Nephron progenitor cell (in vitro differentiated cells): ENCODE data around the gene NDOR1.

Source experiments
- DNase-seq: peaks from one replicate; pipeline ENCODE4 v3.0.0; 2021
- H3K27ac Mint-ChIP-seq: 2 replicates; pipeline ENCODE4 v1.8.0; 2021; ENCODE audit warnings: mild to moderate bottlenecking, moderate library complexity, mixed read lengths
- H3K27me3 Mint-ChIP-seq: 2 replicates; pipeline ENCODE4 v1.8.0; 2021; ENCODE audit warnings: mild to moderate bottlenecking, low read depth, mixed read lengths; ENCODE audit not compliant: poor library complexity
- H3K36me3 Mint-ChIP-seq: 2 replicates; pipeline ENCODE4 v1.8.0; 2021; ENCODE audit warnings: low read depth, mixed read lengths
- H3K4me1 Mint-ChIP-seq: 2 replicates; pipeline ENCODE4 v1.8.0; 2021; ENCODE audit warnings: mixed read lengths
- H3K4me3 Mint-ChIP-seq: 2 replicates; pipeline ENCODE4 v1.8.0; 2021; ENCODE audit warnings: mild to moderate bottlenecking, moderate library complexity, mixed read lengths
- H3K9me3 Mint-ChIP-seq: 2 replicates; pipeline ENCODE4 v1.8.0; 2021; ENCODE audit warnings: mild to moderate bottlenecking, moderate library complexity, mixed read lengths
- CTCF ChIP-seq: fragments of 200-600 bp; sonication (generic); IDR thresholded peaks from 2 replicates; pipeline ENCODE4 v1.5.0; 2021; ENCODE audit warnings: antibody characterized with exemption

The NDOR1 gene

DNA sequence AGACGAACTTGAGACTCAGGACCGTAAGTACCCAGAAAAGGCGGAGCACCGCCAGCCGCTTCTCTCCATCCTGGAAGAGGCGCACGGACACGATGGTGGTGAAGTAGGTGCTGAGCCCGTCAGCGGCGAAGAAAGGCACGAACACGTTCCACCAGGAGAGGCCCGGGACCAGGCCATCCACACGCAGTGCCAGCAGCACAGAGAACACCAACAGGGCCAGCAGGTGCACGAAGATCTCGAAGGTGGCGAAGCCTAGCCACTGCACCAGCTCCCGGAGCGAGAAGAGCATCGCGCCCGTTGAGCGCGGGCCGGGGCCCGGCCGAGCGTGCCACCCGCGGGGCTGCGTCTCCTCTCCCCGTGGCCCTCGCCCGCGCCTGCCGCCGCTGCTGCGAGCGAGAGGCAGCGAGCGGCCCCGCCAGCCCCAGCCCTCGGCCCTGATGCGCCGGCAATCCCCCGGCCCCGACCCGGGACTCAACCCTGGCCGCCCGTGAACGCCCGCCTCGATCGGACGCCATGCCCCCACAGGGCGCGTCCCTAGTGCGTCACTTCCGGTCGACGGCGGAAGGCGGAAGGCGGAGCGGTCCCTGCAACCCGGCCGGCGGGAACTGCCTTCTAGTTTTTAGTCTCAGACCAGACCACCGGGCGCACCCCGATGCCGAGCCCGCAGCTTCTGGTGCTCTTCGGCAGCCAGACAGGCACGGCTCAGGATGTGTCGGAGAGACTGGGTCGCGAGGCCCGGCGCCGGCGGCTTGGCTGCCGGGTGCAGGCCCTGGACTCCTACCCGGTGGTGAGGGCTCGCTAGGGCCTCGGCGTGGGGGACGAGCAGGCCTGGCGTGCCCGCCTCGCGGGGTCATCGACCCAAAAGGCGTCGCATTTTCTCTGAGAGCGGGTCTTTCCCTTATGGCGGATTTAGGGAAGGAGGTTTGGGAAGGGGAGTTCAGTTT is at the start of gene NDOR1, which contains the start of gene TMEM203:
TSS of gene NDOR1 (plus strand) at position 575 of the 944 bp plus-strand sequence. CDS start at position 653, 78 bp downstream.
TSS of gene TMEM203 (minus strand) at position 523 of the 944 bp plus-strand sequence. CDS start at position 289, 234 bp downstream.
- no peak for TF ChIP-seq CTCF
- H3K27me3 Mint-ChIP-seq = no peaks in the 10 kb centered on the region
- no peaks in the 10 kb centered on the region for H3K9me3 Mint-ChIP-seq
- peak; percentile 98 for DNase-seq
- H3K27ac Mint-ChIP-seq = peak within 1 kb of the TSS; percentile 97
- peaks cover 10% of the 10 kb centered on the region for H3K36me3 Mint-ChIP-seq
- H3K4me1 Mint-ChIP-seq = peaks cover 55% of the 10 kb centered on the region
- H3K4me3 Mint-ChIP-seq = peak within 1 kb of the TSS; percentile 96

DNA sequence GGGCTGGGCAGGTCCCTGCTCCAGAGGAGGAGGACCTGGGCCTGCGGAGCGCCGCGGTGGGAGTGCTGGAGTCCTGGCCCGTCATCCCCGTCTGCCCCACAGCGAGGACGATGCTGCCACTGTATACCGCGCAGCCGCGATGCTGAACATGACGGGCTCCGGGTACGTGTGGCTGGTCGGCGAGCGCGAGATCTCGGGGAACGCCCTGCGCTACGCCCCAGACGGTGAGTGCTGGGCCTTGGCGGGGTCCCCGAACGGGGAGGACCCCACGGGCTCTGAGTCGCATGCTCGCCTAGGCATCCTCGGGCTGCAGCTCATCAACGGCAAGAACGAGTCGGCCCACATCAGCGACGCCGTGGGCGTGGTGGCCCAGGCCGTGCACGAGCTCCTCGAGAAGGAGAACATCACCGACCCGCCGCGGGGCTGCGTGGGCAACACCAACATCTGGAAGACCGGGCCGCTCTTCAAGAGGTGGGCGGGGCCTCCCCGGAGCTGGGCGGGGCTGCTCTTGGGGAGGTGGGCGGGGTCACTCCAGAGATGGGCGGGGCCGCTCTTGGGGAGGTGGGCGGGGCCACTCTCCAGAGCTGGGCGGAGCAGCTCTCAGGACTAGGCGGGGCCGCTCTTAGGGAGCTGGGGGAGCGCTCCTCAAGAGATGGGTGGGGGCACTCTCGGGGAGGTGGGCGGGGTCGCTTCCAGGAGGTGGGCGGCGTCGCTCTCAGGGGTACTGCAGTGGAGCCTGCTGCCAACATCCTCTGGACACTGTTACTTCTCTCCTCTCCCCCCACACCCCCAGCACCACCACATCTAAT is 48.7 kb upstream of the NDOR1 start:
- no peak for TF ChIP-seq CTCF
- peak; percentile 67 for DNase-seq
- Mint-ChIP-seq H3K4me1 (no peaks in the 10 kb centered on the region), H3K9me3 (peaks cover 6% of the 10 kb centered on the region), H3K27me3 (peaks cover 75% of the 10 kb centered on the region), H3K27ac (no peak overlapping the region), H3K36me3 (no peaks in the 10 kb centered on the region), H3K4me3 (no peak overlapping the region)

DNA sequence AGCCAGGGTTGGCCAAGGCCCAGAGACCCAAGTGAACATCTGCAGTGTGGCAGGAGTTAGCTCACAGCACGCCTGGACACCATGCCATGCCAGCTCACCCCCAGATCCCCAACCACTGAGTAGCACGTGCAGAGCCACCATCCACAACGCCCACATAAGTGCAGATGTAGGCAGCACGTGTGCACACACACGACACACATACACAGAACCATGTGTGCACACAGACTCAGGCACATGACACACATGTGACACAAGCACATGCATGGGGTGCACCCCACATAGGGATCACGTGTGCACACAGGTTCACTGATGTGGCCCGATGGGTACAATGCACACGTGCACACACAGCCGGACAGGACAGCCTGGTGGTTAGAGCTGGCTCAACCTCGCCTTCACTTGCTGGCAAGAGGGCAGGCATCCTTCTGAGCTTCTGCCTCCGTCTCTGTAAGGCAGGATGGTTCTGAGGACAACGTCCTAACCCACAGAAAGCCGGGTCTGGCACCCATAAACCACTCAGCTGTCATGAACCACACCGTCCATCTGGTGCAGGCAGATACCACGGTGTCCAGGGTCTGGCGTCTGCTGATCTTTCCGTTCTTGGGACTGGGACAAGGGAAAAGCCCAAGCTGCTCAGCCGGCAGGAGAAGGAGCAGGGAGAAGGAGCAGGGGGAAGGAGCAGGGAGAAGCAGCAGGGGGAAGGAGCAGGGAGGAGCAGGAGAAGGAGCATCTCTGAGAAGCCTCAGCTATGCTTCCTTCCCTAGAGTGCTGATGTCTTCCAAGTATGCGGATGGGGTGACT is 47.7 kb upstream of the NDOR1 start:
- no peaks in the 10 kb centered on the region for H3K9me3 Mint-ChIP-seq
- H3K36me3 Mint-ChIP-seq = no peaks in the 10 kb centered on the region
- H3K4me1 Mint-ChIP-seq = no peaks in the 10 kb centered on the region
- no peak overlapping the region for H3K4me3 Mint-ChIP-seq
- H3K27ac Mint-ChIP-seq = no peak overlapping the region
- TF ChIP-seq CTCF = no peak
- DNase-seq = no peak
- peaks cover 85% of the 10 kb centered on the region for H3K27me3 Mint-ChIP-seq

GRCh38 chr9:137158625-137159024 is 46.9 kb upstream of the NDOR1 start:
- Mint-ChIP-seq H3K27me3 (peaks cover 94% of the 10 kb centered on the region), H3K4me3 (no peak overlapping the region), H3K36me3 (no peaks in the 10 kb centered on the region), H3K27ac (no peak overlapping the region), H3K9me3 (no peaks in the 10 kb centered on the region), H3K4me1 (no peaks in the 10 kb centered on the region)
- no peak for TF ChIP-seq CTCF
- no peak for DNase-seq

DNA sequence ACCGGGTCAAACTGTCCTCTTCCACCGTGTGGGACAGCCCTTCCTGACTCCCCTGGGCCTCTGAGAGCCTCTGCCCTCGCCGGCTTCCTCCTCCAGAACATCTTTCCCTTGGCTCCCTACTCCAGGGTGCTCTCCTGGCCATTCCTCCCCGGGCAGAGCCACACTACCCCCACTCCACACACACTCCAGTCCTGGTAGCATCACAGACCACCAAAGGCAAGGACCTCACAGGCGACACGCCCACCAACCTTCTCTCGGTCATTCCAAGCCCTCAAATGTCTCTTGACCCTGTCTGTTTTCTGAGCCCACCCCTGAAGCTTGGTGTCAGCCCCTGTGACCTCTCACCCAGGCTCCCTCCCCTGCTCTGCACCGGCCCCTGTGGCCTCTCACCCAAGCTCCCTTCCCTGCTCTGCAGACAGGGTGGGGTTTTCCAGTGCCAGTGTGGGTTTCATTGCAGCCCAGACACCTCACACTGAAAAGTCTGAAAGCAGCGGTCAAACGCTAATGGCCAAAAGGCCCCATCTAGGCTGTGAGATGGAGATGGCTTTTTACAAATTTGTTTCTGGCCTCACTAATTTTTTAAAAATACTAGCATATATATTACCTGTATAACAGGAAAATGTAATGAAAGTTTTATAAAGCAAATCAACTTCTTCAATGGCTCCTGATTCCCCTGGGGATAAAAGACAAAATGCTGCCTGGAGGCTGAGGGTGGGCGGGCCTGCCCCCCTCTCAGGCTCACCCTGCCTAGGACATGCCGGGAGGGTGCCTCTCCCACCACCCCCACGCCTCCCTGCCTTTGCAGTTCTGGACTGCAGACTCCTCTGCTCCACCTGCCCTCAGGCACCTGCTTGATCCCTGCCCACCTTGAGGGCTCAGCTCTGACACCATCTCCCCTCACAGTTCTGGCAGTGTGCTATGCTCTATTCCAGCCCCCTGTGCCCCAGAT is 46.1 kb upstream of the NDOR1 start:
- Mint-ChIP-seq H3K4me3 (no peak overlapping the region), H3K27me3 (peaks cover 100% of the 10 kb centered on the region), H3K4me1 (no peaks in the 10 kb centered on the region), H3K9me3 (no peaks in the 10 kb centered on the region), H3K36me3 (no peaks in the 10 kb centered on the region), H3K27ac (no peak overlapping the region)
- no peak for TF ChIP-seq CTCF
- no peak for DNase-seq
